GM23338 (cell line): ENCODE measurements around the gene TBCD.

Experiments
- CTCF ChIP-seq, 2 experiments: fragments of 200-600 bp in 1 of 2; sonication (generic) in 1 of 2; conservative IDR thresholded peaks; 2 replicates each; pipeline versions ENCODE4 v1.5.1 to v1.6.1; 2016 to 2017; ENCODE audit warnings: antibody characterized with exemption in 2 of 2, low read depth in 2 of 2, mild to moderate bottlenecking in 2 of 2, moderate library complexity in 1 of 2
- ETS1 ChIP-seq: IDR thresholded peaks from 2 replicates; pipeline ENCODE4 v1.6.1; 2016; ENCODE audit warnings: antibody characterized with exemption
- EZH2 ChIP-seq: fragments of 200-600 bp; sonication (generic); IDR thresholded peaks from one replicate; pipeline ENCODE4 v1.8.0; 2017; ENCODE audit warnings: antibody characterized with exemption, mild to moderate bottlenecking, low read depth; ENCODE audit not compliant: unreplicated experiment
- JUNB ChIP-seq: IDR thresholded peaks from one replicate; pipeline ENCODE4 v1.6.1; 2016; ENCODE audit warnings: antibody characterized with exemption; ENCODE audit not compliant: unreplicated experiment
- POLR2AphosphoS5 ChIP-seq: IDR thresholded peaks from 2 replicates; pipeline ENCODE4 v1.6.1; 2016; ENCODE audit warnings: antibody characterized with exemption, low read depth
- REST ChIP-seq: IDR thresholded peaks from one replicate; pipeline ENCODE4 v1.6.1; 2018; ENCODE audit warnings: antibody characterized with exemption; ENCODE audit not compliant: unreplicated experiment

GRCh38 chr17:82879241-82879640, 127.4 kb downstream of the TBCD start:
- TF ChIP-seq EZH2 = no peak
- TF ChIP-seq CTCF (conservative IDR thresholded peaks at IDR 0.05; ENCODE audit: low read depth in 2 of 2) = no peak
- TF ChIP-seq POLR2AphosphoS5 = no peak
- TF ChIP-seq REST = no peak
- TF ChIP-seq ETS1 = no peak
- TF ChIP-seq JUNB = no peak
